HepG2 (cell line): Measurements from ENCODE around the gene RAMAC. TPM values are rescaled to one million over a fixed set of nuclear protein-coding genes. Genes with fewer than 3 reads are reported as not detected.
A peak's percentile ranks its signal among the peaks of the same experiment; 100 is the strongest.

Source experiments
- ARNT2 ChIP-seq: sonication (generic); formaldehyde crosslinking; IDR thresholded peaks from 2 replicates; pipeline ENCODE4 v1.8.0; 2022; ENCODE audit warnings: mild to moderate bottlenecking, low read depth, missing genetic modification reagents, moderate library complexity
- CCAR2 ChIP-seq: fragments of 200-400 bp; formaldehyde crosslinking; optimal IDR thresholded peaks from 2 replicates; pipeline ENCODE3; 2018; ENCODE audit warnings: low read depth, mild to moderate bottlenecking, low read length, moderate library complexity
- FOSL1 ChIP-seq: sonication (generic); formaldehyde crosslinking; IDR thresholded peaks from 2 replicates; pipeline ENCODE4 v1.9.0; 2021; ENCODE audit warnings: missing genetic modification reagents, borderline replicate concordance
- GATAD1 ChIP-seq: IDR thresholded peaks from 2 replicates; pipeline ENCODE4 v1.6.1; 2016; ENCODE audit warnings: missing genetic modification reagents, missing compliant biosample characterization
- MED13 ChIP-seq: sonication (generic); formaldehyde crosslinking; IDR thresholded peaks from 2 replicates; pipeline ENCODE4 v1.5.0; 2020; ENCODE audit warnings: missing genetic modification reagents
- TCF12 ChIP-seq, 2 experiments: fragments of 450-650 bp in 1 of 2; sonication (generic) in 1 of 2; formaldehyde crosslinking in 1 of 2; IDR thresholded peaks; 2 replicates each; pipeline versions ENCODE4 v1.6.1 to v1.8.0; 2017 to 2022; ENCODE audit warnings: antibody characterized with exemption in 1 of 2, mild to moderate bottlenecking in 1 of 2, missing genetic modification reagents in 1 of 2, moderate library complexity in 1 of 2
- ZBTB7B ChIP-seq: sonication (generic); formaldehyde crosslinking; IDR thresholded peaks from 2 replicates; pipeline ENCODE4 v1.4.0; 2020; ENCODE audit warnings: missing genetic modification reagents
- ZFX ChIP-seq: sonication (generic); formaldehyde crosslinking; IDR thresholded peaks from 2 replicates; pipeline ENCODE4 v1.4.0; 2020; ENCODE audit warnings: mild to moderate bottlenecking, low read depth, missing genetic modification reagents, moderate library complexity
- ZNF547 ChIP-seq: sonication (generic); formaldehyde crosslinking; IDR thresholded peaks from 2 replicates; pipeline ENCODE4 v1.5.1; 2020; ENCODE audit warnings: mild to moderate bottlenecking, missing genetic modification reagents
- ZNF619 ChIP-seq: sonication (generic); formaldehyde crosslinking; IDR thresholded peaks from 2 replicates; pipeline ENCODE4 v1.4.0; 2020; ENCODE audit warnings: mild to moderate bottlenecking, missing genetic modification reagents
- ZNF761 ChIP-seq: sonication (generic); formaldehyde crosslinking; conservative IDR thresholded peaks from 2 replicates; pipeline ENCODE4 v1.4.0; 2020; ENCODE audit warnings: mild to moderate bottlenecking, missing genetic modification reagents
- ZNF768 ChIP-seq: sonication (generic); formaldehyde crosslinking; IDR thresholded peaks from 2 replicates; pipeline ENCODE4 v1.4.0; 2020; ENCODE audit warnings: missing genetic modification reagents
- ZNF788 ChIP-seq: sonication (generic); formaldehyde crosslinking; IDR thresholded peaks from 2 replicates; pipeline ENCODE4 v1.5.0; 2020; ENCODE audit warnings: mild to moderate bottlenecking, missing genetic modification reagents, borderline replicate concordance
- ZNF790 ChIP-seq: sonication (generic); formaldehyde crosslinking; IDR thresholded peaks from 2 replicates; pipeline ENCODE4 v1.8.0; 2022; ENCODE audit warnings: missing genetic modification reagents, mild to moderate bottlenecking, borderline replicate concordance
- polyA plus RNA-seq, 8 experiments: library from polyadenylated mRNA; depleted of rRNA in 3 of 8; stranded (reverse) in 7 of 8; unstranded in 1 of 8; fragments of >200 nt; fragmentation: Illumina TruSeq in 4 of 8; extraction: Trizol in 4 of 8; gene quantifications; 2 replicates each; pipeline versions ENCODE4 v1.2.1 to v1.2.3, GENCODE V29; 2011 to 2016; ENCODE audit warnings: low read depth in 4 of 8, missing spikeins in 1 of 8, mixed read lengths in 1 of 8; ENCODE audit not compliant: insufficient read depth in 1 of 8
- total RNA-seq, 5 experiments: library from RNA; depleted of rRNA; stranded (reverse); fragments of >200 nt; fragmentation: Illumina TruSeq; extraction: Trizol; gene quantifications; 2 replicates each; pipeline ENCODE4 v1.2.3, GENCODE V29; 2016; ENCODE audit warnings: low read depth in 1 of 5
- TF ChIP-seq, protein P1 (sequence below): sonication (generic); formaldehyde crosslinking; IDR thresholded peaks from 2 replicates; pipeline ENCODE4 v1.5.0; 2020; ENCODE audit warnings: mild to moderate bottlenecking, missing genetic modification reagents, moderate library complexity
- TF ChIP-seq, protein P2 (sequence below): sonication (generic); formaldehyde crosslinking; IDR thresholded peaks from 2 replicates; pipeline ENCODE4 v1.4.0; 2020; ENCODE audit warnings: mild to moderate bottlenecking, missing genetic modification reagents
- TF ChIP-seq, protein P3 (sequence below), 2 experiments: sonication (generic) in 1 of 2; formaldehyde crosslinking in 1 of 2; IDR thresholded peaks; 2 replicates each; pipeline versions ENCODE4 v1.4.0 to v1.6.1; 2016 to 2020; ENCODE audit warnings: borderline replicate concordance in 1 of 2, low read depth in 1 of 2, mild to moderate bottlenecking in 1 of 2, missing genetic modification reagents in 1 of 2
- TF ChIP-seq, protein P4 (sequence below), 2 experiments: sonication (generic) in 1 of 2; formaldehyde crosslinking in 1 of 2; IDR thresholded peaks; 2 replicates each; pipeline versions ENCODE4 v1.4.0 to v1.6.1; 2018 to 2020; ENCODE audit warnings: missing genetic modification reagents in 2 of 2, borderline replicate concordance in 1 of 2, low read depth in 1 of 2, mild to moderate bottlenecking in 1 of 2, missing biosample characterization in 1 of 2

RAMAC gene
- total and polyA plus RNA-seq, 2 of the 13 experiments (the other 11 are each of a cell fraction or from before 2014, with no cell fraction given): 22.2 to 45.9 TPM

DNA sequence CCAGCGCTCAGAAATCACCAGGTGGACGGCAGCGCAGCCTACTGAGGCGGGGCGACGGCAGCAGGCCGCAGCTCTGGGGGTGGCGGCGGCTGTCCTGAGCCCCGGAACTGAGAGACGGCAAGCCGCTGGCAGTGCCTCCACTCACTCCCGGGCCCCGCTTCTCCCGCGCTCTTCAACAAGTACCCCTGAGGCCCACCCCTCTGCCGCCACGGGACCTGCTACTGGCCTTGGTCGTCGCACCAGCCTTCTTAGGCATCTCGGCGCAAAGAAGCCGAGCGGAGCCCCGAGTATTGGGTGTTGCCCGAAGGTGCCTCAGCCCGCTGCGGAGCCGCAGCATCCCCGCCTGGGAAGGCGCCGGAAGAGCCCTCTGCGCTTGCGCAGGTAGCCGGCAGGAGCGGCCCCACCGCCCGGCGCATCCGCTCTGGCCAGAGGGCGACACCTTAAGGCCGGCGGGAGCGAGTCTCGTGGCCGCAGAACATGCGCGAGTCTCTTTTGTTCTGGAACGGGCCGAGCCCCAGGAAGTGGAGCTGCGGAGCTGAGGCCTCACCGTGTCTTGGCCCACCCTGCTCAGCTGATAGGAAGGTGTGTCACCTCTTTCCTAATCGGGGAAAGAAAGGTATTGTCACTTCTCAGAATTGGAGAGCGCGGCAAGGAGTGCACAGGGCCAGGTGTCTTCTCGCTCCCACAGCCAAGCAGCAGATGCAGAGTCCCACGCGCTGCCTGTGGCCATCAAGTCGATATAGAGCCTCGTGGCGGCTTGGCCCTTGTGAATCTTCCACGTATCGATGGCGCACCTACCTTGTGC, 25.5 kb downstream of the RAMAC start, which contains the start of gene C15orf40 (continued):
- TF ChIP-seq ZNF790 (CRISPR knock-in tag) (peak; percentile 48; the same call in 1 of the 2 replicates), GATAD1 (CRISPR knock-in tag) (peak; percentile 97), ZFX (peak; percentile 86), ZNF788 (CRISPR knock-in tag) (peak; percentile 97), MED13 (CRISPR knock-in tag) (peak; percentile 86), TCF12 (IDR thresholded peaks at IDR 0.05) (no peak), TCF12 (CRISPR knock-in tag; IDR thresholded peaks at IDR 0.05) (0 out of 2 replicates have a peak, but pooled peaks have one; percentile 51), FOSL1 (CRISPR knock-in tag) (no peak; the same call in 1 of the 2 replicates), ZNF619 (CRISPR knock-in tag) (peak; percentile 45; the same call in 1 of the 2 replicates), ZNF761 (0 out of 2 replicates have a peak, but pooled peaks have one; percentile 25), ZNF768 (CRISPR knock-in tag) (peak; percentile 60; the same call in 1 of the 2 replicates), ARNT2 (peak; percentile 90), CCAR2 (no peak), ZNF547 (CRISPR knock-in tag) (peak; percentile 60), ZBTB7B (CRISPR knock-in tag) (peak; percentile 51; the same call in 1 of the 2 replicates)
- TF ChIP-seq, protein P1, sequence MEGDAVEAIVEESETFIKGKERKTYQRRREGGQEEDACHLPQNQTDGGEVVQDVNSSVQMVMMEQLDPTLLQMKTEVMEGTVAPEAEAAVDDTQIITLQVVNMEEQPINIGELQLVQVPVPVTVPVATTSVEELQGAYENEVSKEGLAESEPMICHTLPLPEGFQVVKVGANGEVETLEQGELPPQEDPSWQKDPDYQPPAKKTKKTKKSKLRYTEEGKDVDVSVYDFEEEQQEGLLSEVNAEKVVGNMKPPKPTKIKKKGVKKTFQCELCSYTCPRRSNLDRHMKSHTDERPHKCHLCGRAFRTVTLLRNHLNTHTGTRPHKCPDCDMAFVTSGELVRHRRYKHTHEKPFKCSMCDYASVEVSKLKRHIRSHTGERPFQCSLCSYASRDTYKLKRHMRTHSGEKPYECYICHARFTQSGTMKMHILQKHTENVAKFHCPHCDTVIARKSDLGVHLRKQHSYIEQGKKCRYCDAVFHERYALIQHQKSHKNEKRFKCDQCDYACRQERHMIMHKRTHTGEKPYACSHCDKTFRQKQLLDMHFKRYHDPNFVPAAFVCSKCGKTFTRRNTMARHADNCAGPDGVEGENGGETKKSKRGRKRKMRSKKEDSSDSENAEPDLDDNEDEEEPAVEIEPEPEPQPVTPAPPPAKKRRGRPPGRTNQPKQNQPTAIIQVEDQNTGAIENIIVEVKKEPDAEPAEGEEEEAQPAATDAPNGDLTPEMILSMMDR (CRISPR knock-in tag): peak; percentile 96
- TF ChIP-seq, protein P2, sequence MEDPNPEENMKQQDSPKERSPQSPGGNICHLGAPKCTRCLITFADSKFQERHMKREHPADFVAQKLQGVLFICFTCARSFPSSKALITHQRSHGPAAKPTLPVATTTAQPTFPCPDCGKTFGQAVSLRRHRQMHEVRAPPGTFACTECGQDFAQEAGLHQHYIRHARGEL: peak; percentile 77; the same call in 1 of the 2 replicates
- TF ChIP-seq, protein P3, sequence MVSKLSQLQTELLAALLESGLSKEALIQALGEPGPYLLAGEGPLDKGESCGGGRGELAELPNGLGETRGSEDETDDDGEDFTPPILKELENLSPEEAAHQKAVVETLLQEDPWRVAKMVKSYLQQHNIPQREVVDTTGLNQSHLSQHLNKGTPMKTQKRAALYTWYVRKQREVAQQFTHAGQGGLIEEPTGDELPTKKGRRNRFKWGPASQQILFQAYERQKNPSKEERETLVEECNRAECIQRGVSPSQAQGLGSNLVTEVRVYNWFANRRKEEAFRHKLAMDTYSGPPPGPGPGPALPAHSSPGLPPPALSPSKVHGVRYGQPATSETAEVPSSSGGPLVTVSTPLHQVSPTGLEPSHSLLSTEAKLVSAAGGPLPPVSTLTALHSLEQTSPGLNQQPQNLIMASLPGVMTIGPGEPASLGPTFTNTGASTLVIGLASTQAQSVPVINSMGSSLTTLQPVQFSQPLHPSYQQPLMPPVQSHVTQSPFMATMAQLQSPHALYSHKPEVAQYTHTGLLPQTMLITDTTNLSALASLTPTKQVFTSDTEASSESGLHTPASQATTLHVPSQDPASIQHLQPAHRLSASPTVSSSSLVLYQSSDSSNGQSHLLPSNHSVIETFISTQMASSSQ (IDR thresholded peaks at IDR 0.05; ENCODE audit: low read depth): no peak
- TF ChIP-seq, protein P3 (CRISPR knock-in tag; IDR thresholded peaks at IDR 0.05; ENCODE audit: borderline replicate concordance): peak; percentile 23; the same call in 1 of the 2 replicates
- TF ChIP-seq, protein P4, sequence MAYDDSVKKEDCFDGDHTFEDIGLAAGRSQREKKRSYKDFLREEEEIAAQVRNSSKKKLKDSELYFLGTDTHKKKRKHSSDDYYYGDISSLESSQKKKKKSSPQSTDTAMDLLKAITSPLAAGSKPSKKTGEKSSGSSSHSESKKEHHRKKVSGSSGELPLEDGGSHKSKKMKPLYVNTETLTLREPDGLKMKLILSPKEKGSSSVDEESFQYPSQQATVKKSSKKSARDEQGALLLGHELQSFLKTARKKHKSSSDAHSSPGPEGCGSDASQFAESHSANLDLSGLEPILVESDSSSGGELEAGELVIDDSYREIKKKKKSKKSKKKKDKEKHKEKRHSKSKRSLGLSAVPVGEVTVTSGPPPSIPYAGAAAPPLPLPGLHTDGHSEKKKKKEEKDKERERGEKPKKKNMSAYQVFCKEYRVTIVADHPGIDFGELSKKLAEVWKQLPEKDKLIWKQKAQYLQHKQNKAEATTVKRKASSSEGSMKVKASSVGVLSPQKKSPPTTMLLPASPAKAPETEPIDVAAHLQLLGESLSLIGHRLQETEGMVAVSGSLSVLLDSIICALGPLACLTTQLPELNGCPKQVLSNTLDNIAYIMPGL (CRISPR knock-in tag; IDR thresholded peaks at IDR 0.05; ENCODE audit: borderline replicate concordance in 1 of 2, low read depth in 1 of 2): peak; percentile 85 to 96
